Measurements from ENCODE around the gene C13orf42. TPM values are rescaled to one million over a fixed set of nuclear protein-coding genes. Genes with fewer than 3 reads are reported as not detected.

Gene C13orf42
- total and polyA plus RNA-seq, 4 donors: 0.04 to 0.23 TPM; not detected in 2

- no peak for TF ChIP-seq CTCF (IDR thresholded peaks at IDR 0.05; ENCODE audit: control extremely low read depth, extremely low read depth)
- H3K9me3 ChIP-seq (ENCODE audit: control insufficient read depth in 4 of 4, insufficient read depth in 3 of 4, low read length in 3 of 4): no peaks in the 10 kb centered on the region
- H3K9ac ChIP-seq (ENCODE audit: insufficient read depth in 1 of 2, low read length in 2 of 2): no peak overlapping the region
- peaks cover 0 to 29% (median 18%) of the 10 kb centered on the region in 5 donors for H3K4me1 ChIP-seq (ENCODE audit: control insufficient read depth in 5 of 5, insufficient read depth in 5 of 5, low read length in 5 of 5)
- no peak overlapping the region for H3K4me3 ChIP-seq
- no peak for ATAC-seq (ENCODE audit: insufficient read depth, low FRiP score)
- H3K36me3 ChIP-seq (ENCODE audit: control insufficient read depth in 4 of 4, insufficient read depth in 4 of 4, low read length in 4 of 4): no peaks in the 10 kb centered on the region
- no peak overlapping the region for H3K27ac ChIP-seq (ENCODE audit: low read depth in 1 of 2, low read length in 1 of 2)
- WGBS, 2 donors: 77 to 94% methylated on average over 3 of the region's 3 CpGs
- DNase-seq: no peak
- no peaks in the 10 kb centered on the region for H3K27me3 ChIP-seq (ENCODE audit: control insufficient read depth in 3 of 3, insufficient read depth in 3 of 3, low read length in 2 of 3)
Observed at GRCh38 chr13:51063909-51064308, 47.2 kb downstream of the C13orf42 start.

GRCh38 chr13:51058461-51059167, 52.5 kb downstream of the C13orf42 start:
- ATAC-seq (ENCODE audit: insufficient read depth, low FRiP score) (no peak), DNase-seq (no peak)
- Histone ChIP-seq H3K27ac (ENCODE audit: low read depth in 1 of 2, low read length in 1 of 2) (no peak overlapping the region), H3K9me3 (ENCODE audit: control insufficient read depth in 4 of 4, insufficient read depth in 3 of 4, low read length in 3 of 4) (no peaks in the 10 kb centered on the region), H3K4me1 (ENCODE audit: control insufficient read depth in 5 of 5, insufficient read depth in 5 of 5, low read length in 5 of 5) (peaks cover 0 to 10% (median 3%) of the 10 kb centered on the region in 5 donors), H3K4me3 (no peak overlapping the region), H3K9ac (ENCODE audit: insufficient read depth in 1 of 2, low read length in 2 of 2) (no peak overlapping the region), H3K27me3 (ENCODE audit: control insufficient read depth in 3 of 3, insufficient read depth in 3 of 3, low read length in 2 of 3) (no peaks in the 10 kb centered on the region), H3K36me3 (ENCODE audit: control insufficient read depth in 4 of 4, insufficient read depth in 4 of 4, low read length in 4 of 4) (no peaks in the 10 kb centered on the region)
- 80% methylated on average over 6 of the region's 6 CpGs for WGBS, 2 donors
- TF ChIP-seq CTCF (IDR thresholded peaks at IDR 0.05; ENCODE audit: control extremely low read depth, extremely low read depth): no peak

GRCh38 chr13:51057906-51058305, 53.2 kb downstream of the C13orf42 start:
- ATAC-seq (ENCODE audit: insufficient read depth, low FRiP score): no peak
- no peak for DNase-seq
- no peaks in the 10 kb centered on the region for H3K36me3 ChIP-seq (ENCODE audit: control insufficient read depth in 4 of 4, insufficient read depth in 4 of 4, low read length in 4 of 4)
- WGBS, 2 donors: 56 to 66% methylated on average over 1 of the region's 1 CpG
- no peak for TF ChIP-seq CTCF (IDR thresholded peaks at IDR 0.05; ENCODE audit: control extremely low read depth, extremely low read depth)
- H3K9me3 ChIP-seq (ENCODE audit: control insufficient read depth in 4 of 4, insufficient read depth in 3 of 4, low read length in 3 of 4): no peaks in the 10 kb centered on the region
- no peaks in the 10 kb centered on the region for H3K27me3 ChIP-seq (ENCODE audit: control insufficient read depth in 3 of 3, insufficient read depth in 3 of 3, low read length in 2 of 3)
- H3K9ac ChIP-seq (ENCODE audit: insufficient read depth in 1 of 2, low read length in 2 of 2): no peak overlapping the region
- H3K4me3 ChIP-seq: no peak overlapping the region
- no peak overlapping the region for H3K27ac ChIP-seq (ENCODE audit: low read depth in 1 of 2, low read length in 1 of 2)
- H3K4me1 ChIP-seq (ENCODE audit: control insufficient read depth in 5 of 5, insufficient read depth in 5 of 5, low read length in 5 of 5): peaks cover 0 to 10% (median 3%) of the 10 kb centered on the region in 5 donors

- DNase-seq (no peak), ATAC-seq (ENCODE audit: insufficient read depth, low FRiP score) (no peak)
- TF ChIP-seq CTCF (IDR thresholded peaks at IDR 0.05; ENCODE audit: control extremely low read depth, extremely low read depth): no peak
- no peaks in the 10 kb centered on the region for H3K9me3 ChIP-seq (ENCODE audit: control insufficient read depth in 4 of 4, insufficient read depth in 3 of 4, low read length in 3 of 4)
- peaks cover 0 to 10% (median 3%) of the 10 kb centered on the region in 5 donors for H3K4me1 ChIP-seq (ENCODE audit: control insufficient read depth in 5 of 5, insufficient read depth in 5 of 5, low read length in 5 of 5)
- H3K27ac ChIP-seq (ENCODE audit: low read depth in 1 of 2, low read length in 1 of 2): no peak overlapping the region
- no peak overlapping the region for H3K4me3 ChIP-seq
- no peak overlapping the region for H3K9ac ChIP-seq (ENCODE audit: insufficient read depth in 1 of 2, low read length in 2 of 2)
- H3K36me3 ChIP-seq (ENCODE audit: control insufficient read depth in 4 of 4, insufficient read depth in 4 of 4, low read length in 4 of 4): no peaks in the 10 kb centered on the region
- no peaks in the 10 kb centered on the region for H3K27me3 ChIP-seq (ENCODE audit: control insufficient read depth in 3 of 3, insufficient read depth in 3 of 3, low read length in 2 of 3)
Observed at GRCh38 chr13:51057001-51057400, 54.1 kb downstream of the C13orf42 start.
